IMR-90 (cell line): ENCODE measurements around the gene SLC6A2.

Experiments used
- CTCF ChIP-seq: conservative IDR thresholded peaks from 2 replicates; pipeline ENCODE4 v1.5.1; 2012; ENCODE audit warnings: mild to moderate bottlenecking, low read depth, low read length, improper control_type of control experiment
- TF ChIP-seq, protein P1 (sequence below): fragments of 150-350 bp; IDR thresholded peaks from 2 replicates; pipeline ENCODE4 v1.6.1; 2017; ENCODE audit warnings: mild to moderate bottlenecking, antibody characterized with exemption, low read length, low read depth

GRCh38 chr16:55690841-55691240 lies 35.1 kb downstream of the SLC6A2 start:
- no peak for TF ChIP-seq CTCF
- TF ChIP-seq, protein P1, sequence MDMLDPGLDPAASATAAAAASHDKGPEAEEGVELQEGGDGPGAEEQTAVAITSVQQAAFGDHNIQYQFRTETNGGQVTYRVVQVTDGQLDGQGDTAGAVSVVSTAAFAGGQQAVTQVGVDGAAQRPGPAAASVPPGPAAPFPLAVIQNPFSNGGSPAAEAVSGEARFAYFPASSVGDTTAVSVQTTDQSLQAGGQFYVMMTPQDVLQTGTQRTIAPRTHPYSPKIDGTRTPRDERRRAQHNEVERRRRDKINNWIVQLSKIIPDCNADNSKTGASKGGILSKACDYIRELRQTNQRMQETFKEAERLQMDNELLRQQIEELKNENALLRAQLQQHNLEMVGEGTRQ, result no peak
